NCI-H774 (cell line): Measurements from ENCODE around the gene SELENON.

ENCODE experiments used
- DNase-seq: peaks from one replicate; lab custom pipeline; 2025; lab: John Stamatoyannopoulos, UW

Gene SELENON

GRCh38 chr1:25799935-25800702, at the start of gene SELENON:
TSS of gene SELENON (plus strand) at chr1:25800193. CDS start at chr1:25800231, 38 bp downstream.
- DNase-seq, result no peak

- DNase-seq, result no peak
Observed at GRCh38 chr1:25750923-25751605, 48.9 kb upstream of the SELENON start.

GRCh38 chr1:25754470-25755181, 45.4 kb upstream of the SELENON start:
- no peak for DNase-seq

GRCh38 chr1:25755475-25756125, 44.4 kb upstream of the SELENON start:
- no peak for DNase-seq

- no peak for DNase-seq
Observed at GRCh38 chr1:25756215-25756614, 43.8 kb upstream of the SELENON start.

GRCh38 chr1:25757151-25757845, 42.7 kb upstream of the SELENON start:
- no peak for DNase-seq

GRCh38 chr1:25757846-25758185, 42.2 kb upstream of the SELENON start:
- DNase-seq, result no peak

GRCh38 chr1:25758466-25759070, 41.4 kb upstream of the SELENON start:
- no peak for DNase-seq

- no peak for DNase-seq
Observed at GRCh38 chr1:25760122-25760719, 39.8 kb upstream of the SELENON start.

- no peak for DNase-seq
Observed at GRCh38 chr1:25760871-25761270, 39.1 kb upstream of the SELENON start.

GRCh38 chr1:25763493-25763892, 36.5 kb upstream of the SELENON start:
- DNase-seq, result no peak

- DNase-seq, result no peak
Observed at GRCh38 chr1:25765136-25765922, 34.7 kb upstream of the SELENON start.

GRCh38 chr1:25765923-25766589, 33.9 kb upstream of the SELENON start:
- no peak for DNase-seq

- DNase-seq, result no peak
Observed at GRCh38 chr1:25766721-25767436, 33.1 kb upstream of the SELENON start.

GRCh38 chr1:25767437-25767770, 32.6 kb upstream of the SELENON start:
- DNase-seq, result no peak

- no peak for DNase-seq
Observed at GRCh38 chr1:25768999-25769398, 31.0 kb upstream of the SELENON start.

GRCh38 chr1:25769625-25770383, 30.2 kb upstream of the SELENON start:
- no peak for DNase-seq

- DNase-seq, result no peak
Observed at GRCh38 chr1:25770541-25771220, 29.3 kb upstream of the SELENON start.
